Measurements from ENCODE around the gene AUTS2.
A peak's percentile ranks its signal among the peaks of the same experiment; 100 is the strongest.

AUTS2 gene

DNA sequence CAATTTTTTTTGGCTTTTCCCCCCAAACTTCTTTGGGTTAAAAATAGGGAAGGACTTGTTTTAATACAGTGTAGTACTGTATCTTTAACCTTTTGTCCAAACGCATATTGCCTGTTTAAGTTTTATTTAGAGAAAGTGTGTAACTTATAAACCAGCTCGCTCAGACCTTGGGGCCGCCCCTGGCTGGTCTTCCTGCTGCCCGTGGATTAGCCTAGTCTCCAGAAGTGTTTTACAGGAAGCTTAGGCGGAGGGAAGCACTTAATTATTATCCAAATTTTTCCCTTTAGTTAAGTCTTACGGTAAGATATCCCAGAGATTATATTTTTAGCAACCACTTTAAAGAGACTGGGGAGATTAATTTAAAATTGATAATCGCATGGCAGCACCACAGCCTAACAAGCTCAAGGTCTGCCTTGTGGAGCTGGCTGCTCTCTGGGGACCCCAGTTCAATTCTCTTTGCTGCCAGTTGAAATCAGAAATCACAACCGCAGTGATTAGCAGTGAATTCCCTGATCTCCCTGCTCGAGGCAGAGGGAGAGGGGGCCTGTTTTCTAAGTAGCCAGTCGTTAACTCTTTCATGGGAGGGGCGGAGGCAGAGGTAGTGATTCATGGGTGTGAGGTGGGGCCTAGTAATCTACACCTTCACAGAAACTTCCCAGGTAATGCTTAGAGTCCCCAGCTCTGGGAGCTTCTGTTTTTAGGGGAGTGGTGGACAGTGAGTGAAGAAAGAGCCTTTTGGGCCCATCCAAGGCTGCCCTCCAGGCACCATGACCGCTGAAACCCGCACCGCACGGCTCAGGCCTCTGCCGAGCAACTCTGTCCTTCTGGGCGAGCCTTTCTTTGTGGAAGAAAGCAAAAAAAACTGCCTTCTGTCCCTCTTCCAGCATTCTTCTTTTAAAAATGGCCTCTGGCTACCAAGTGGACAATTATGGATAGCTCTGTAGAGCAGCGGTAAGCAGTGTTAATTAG, 984.9 kb downstream of the AUTS2 start:
- Histone ChIP-seq H3K27ac (ENCODE audit: extremely low read depth, low read depth, low read length) (peak overlapping the region; percentile 53), H3K4me3 (ENCODE audit: low read depth, low read length) (no peak overlapping the region), H3K4me1 (ENCODE audit: control insufficient read depth, insufficient read depth, low read length) (peaks cover 14% of the 10 kb centered on the region), H3K9me3 (ENCODE audit: control insufficient read depth, insufficient read depth, low read depth, low read length) (no peaks in the 10 kb centered on the region), H3K36me3 (ENCODE audit: control insufficient read depth in 2 of 2, insufficient read depth in 1 of 2, low read length in 2 of 2) (no peaks in the 10 kb centered on the region)
- TF ChIP-seq ZNF239 (tag by site-specific recombination; IDR thresholded peaks at IDR 0.05): no peak
- TF ChIP-seq ZFP41 (tag by site-specific recombination; IDR thresholded peaks at IDR 0.05; ENCODE audit: borderline replicate concordance): no peak
- no peak for TF ChIP-seq ZNF518A (tag by site-specific recombination; conservative IDR thresholded peaks at IDR 0.05; ENCODE audit: low read depth)
- TF ChIP-seq ZNF530 (tag by site-specific recombination; IDR thresholded peaks at IDR 0.05; ENCODE audit: low read depth): no peak
- no peak for TF ChIP-seq ZNF37A (tag by site-specific recombination; IDR thresholded peaks at IDR 0.05)
- ChIA-PET POLR2A (interaction anchor here (1.0 kb wide), 1 partner anchor 12 kb away, joined by 3 read pairs; no protein-coding TSS in a partner anchor), CTCF (interaction anchor here (0.7 to 1.4 kb wide), 3 partner anchors 55 to 121 kb away, joined by 3 to 6 read pairs (median 3); no protein-coding TSS in a partner anchor)

GRCh38 chr7:70583965-70584883, 985.9 kb downstream of the AUTS2 start:
- no peaks in the 10 kb centered on the region for H3K9me3 ChIP-seq (ENCODE audit: control insufficient read depth, insufficient read depth, low read depth, low read length)
- ChIA-PET POLR2A (interaction anchor here (0.8 kb wide), 1 partner anchor 12 kb away, joined by 3 read pairs; no protein-coding TSS in a partner anchor), CTCF (interaction anchor here (0.5 to 1.4 kb wide), 4 partner anchors 9 to 1365 kb away, joined by 3 read pairs; no protein-coding TSS in a partner anchor)
- no peaks in the 10 kb centered on the region for H3K36me3 ChIP-seq (ENCODE audit: control insufficient read depth in 2 of 2, insufficient read depth in 1 of 2, low read length in 2 of 2)
- H3K4me1 ChIP-seq (ENCODE audit: control insufficient read depth, insufficient read depth, low read length): peaks cover 14% of the 10 kb centered on the region
- no peak overlapping the region; the same call in 1 of the 2 replicates for H3K27ac ChIP-seq (ENCODE audit: extremely low read depth, low read depth, low read length)
- no peak overlapping the region for H3K4me3 ChIP-seq (ENCODE audit: low read depth, low read length)
- TF ChIP-seq, protein P1, sequence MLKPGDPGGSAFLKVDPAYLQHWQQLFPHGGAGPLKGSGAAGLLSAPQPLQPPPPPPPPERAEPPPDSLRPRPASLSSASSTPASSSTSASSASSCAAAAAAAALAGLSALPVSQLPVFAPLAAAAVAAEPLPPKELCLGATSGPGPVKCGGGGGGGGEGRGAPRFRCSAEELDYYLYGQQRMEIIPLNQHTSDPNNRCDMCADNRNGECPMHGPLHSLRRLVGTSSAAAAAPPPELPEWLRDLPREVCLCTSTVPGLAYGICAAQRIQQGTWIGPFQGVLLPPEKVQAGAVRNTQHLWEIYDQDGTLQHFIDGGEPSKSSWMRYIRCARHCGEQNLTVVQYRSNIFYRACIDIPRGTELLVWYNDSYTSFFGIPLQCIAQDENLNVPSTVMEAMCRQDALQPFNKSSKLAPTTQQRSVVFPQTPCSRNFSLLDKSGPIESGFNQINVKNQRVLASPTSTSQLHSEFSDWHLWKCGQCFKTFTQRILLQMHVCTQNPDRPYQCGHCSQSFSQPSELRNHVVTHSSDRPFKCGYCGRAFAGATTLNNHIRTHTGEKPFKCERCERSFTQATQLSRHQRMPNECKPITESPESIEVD (tag by site-specific recombination; IDR thresholded peaks at IDR 0.05): peak; percentile 53; the same call in 1 of the 2 replicates
- TF ChIP-seq, protein P2, sequence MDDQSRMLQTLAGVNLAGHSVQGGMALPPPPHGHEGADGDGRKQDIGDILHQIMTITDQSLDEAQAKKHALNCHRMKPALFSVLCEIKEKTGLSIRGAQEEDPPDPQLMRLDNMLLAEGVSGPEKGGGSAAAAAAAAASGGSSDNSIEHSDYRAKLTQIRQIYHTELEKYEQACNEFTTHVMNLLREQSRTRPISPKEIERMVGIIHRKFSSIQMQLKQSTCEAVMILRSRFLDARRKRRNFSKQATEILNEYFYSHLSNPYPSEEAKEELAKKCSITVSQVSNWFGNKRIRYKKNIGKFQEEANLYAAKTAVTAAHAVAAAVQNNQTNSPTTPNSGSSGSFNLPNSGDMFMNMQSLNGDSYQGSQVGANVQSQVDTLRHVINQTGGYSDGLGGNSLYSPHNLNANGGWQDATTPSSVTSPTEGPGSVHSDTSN (CRISPR knock-in tag; IDR thresholded peaks at IDR 0.05): no peak

DNA sequence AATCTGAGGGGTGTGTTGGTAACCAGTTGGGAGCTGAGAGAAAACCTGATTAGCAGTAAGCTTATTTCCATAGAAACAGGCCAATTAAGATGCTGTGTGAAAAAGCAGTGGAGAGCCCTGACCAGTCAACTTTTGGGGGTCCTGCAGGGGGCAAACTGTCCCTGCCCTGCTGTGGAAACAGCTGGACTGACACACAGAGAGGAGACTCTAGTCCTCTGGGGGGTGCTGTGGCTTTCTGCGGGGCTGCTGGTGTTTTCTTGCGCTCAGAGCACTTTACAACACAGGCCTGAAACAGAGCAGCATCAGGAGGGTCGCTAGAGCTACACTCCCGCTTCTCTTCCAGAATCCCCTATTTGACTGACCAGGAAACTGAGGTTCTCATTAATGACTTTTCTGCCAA, 986.8 kb downstream of the AUTS2 start:
- Histone ChIP-seq H3K4me1 (ENCODE audit: control insufficient read depth, insufficient read depth, low read length) (peaks cover 14% of the 10 kb centered on the region), H3K27ac (ENCODE audit: extremely low read depth, low read depth, low read length) (no peak overlapping the region), H3K9me3 (ENCODE audit: control insufficient read depth, insufficient read depth, low read depth, low read length) (no peaks in the 10 kb centered on the region), H3K4me3 (ENCODE audit: low read depth, low read length) (no peak overlapping the region), H3K36me3 (ENCODE audit: control insufficient read depth in 2 of 2, insufficient read depth in 1 of 2, low read length in 2 of 2) (no peaks in the 10 kb centered on the region)
- POLR2A ChIA-PET: interaction anchor here (0.8 kb wide), 1 partner anchor 11 kb away, joined by 3 read pairs; no protein-coding TSS in a partner anchor
- no peak for TF ChIP-seq ZBTB8A (tag by site-specific recombination; IDR thresholded peaks at IDR 0.05)
- CTCF ChIA-PET: interaction anchor here (0.7 to 1.4 kb wide), 3 partner anchors 113 to 444 kb away, joined by 3 to 6 read pairs (median 3); no protein-coding TSS in a partner anchor
